SK-N-SH treated with all-trans-retinoic acid at 6 μM for 48 hours (cell line): ENCODE measurements around the gene RPS4Y2.

ENCODE experiments used
- ATAC-seq: fragments of 200-7000 bp; cut with Tn5 transposase; 3 replicates; pipeline ENCODE4 v1.9.1; 2020; ENCODE audit warnings: mild to moderate bottlenecking, moderate library complexity
- ARNTL ChIP-seq: fragments of 450-650 bp; formaldehyde crosslinking; IDR thresholded peaks from 2 replicates; pipeline ENCODE4 v1.5.0; 2020; ENCODE audit warnings: low read depth, mild to moderate bottlenecking, moderate library complexity, borderline replicate concordance
- BACH2 ChIP-seq: fragments of 250-450 bp; sonication (Bioruptor Pico); IDR thresholded peaks from 2 replicates; pipeline ENCODE4 v1.9.0; 2021; ENCODE audit warnings: mild to moderate bottlenecking, borderline replicate concordance
- CSDC2 ChIP-seq: fragments of 250-450 bp; sonication (Bioruptor Pico); IDR thresholded peaks from 2 replicates; pipeline ENCODE4 v1.5.0; 2020; ENCODE audit warnings: mild to moderate bottlenecking, moderate library complexity
- ESRRG ChIP-seq: fragments of 250-450 bp; sonication (Bioruptor Pico); IDR thresholded peaks from 2 replicates; pipeline ENCODE4 v1.6.1; 2021; ENCODE audit warnings: mild to moderate bottlenecking
- GLIS3 ChIP-seq: fragments of 250-450 bp; sonication (Bioruptor Pico); IDR thresholded peaks from 2 replicates; pipeline ENCODE4 v1.5.0; 2020; ENCODE audit warnings: mild to moderate bottlenecking, moderate library complexity
- ISL1 ChIP-seq: fragments of 250-450 bp; sonication (Bioruptor Pico); IDR thresholded peaks from 2 replicates; pipeline ENCODE4 v2.1.2; 2022; ENCODE audit warnings: mild to moderate bottlenecking, moderate library complexity
- OSR1 ChIP-seq: fragments of 250-450 bp; sonication (Bioruptor Pico); IDR thresholded peaks from 2 replicates; pipeline ENCODE4 v1.8.0; 2022; ENCODE audit warnings: moderate library complexity, mild to moderate bottlenecking, inconsistent platforms
- PPARA ChIP-seq: fragments of 250-450 bp; sonication (Bioruptor Pico); IDR thresholded peaks from 2 replicates; pipeline ENCODE4 v1.5.0; 2020; ENCODE audit warnings: mild to moderate bottlenecking, borderline replicate concordance
- RARB ChIP-seq: fragments of 250-450 bp; sonication (Bioruptor Pico); IDR thresholded peaks from 2 replicates; pipeline ENCODE4 v1.8.0; 2021; ENCODE audit warnings: mild to moderate bottlenecking, moderate library complexity
- TCF4 ChIP-seq: fragments of 250-450 bp; sonication (Bioruptor Pico); IDR thresholded peaks from 2 replicates; pipeline ENCODE4 v1.8.0; 2021; ENCODE audit warnings: mild to moderate bottlenecking, moderate library complexity, borderline replicate concordance
- TOX ChIP-seq: fragments of 250-450 bp; sonication (Bioruptor Pico); IDR thresholded peaks from 2 replicates; pipeline ENCODE4 v1.8.0; 2021; ENCODE audit warnings: mild to moderate bottlenecking, moderate library complexity, borderline replicate concordance
- ZC3H10 ChIP-seq: fragments of 250-450 bp; sonication (Bioruptor Pico); IDR thresholded peaks from 2 replicates; pipeline ENCODE4 v1.5.1; 2021; ENCODE audit warnings: mild to moderate bottlenecking, moderate library complexity
- ZFP30 ChIP-seq: fragments of 450-650 bp; formaldehyde crosslinking; IDR thresholded peaks from 2 replicates; pipeline ENCODE4 v1.5.0; 2022; ENCODE audit warnings: mild to moderate bottlenecking, moderate library complexity
- ZNF70 ChIP-seq: fragments of 450-650 bp; formaldehyde crosslinking; IDR thresholded peaks from 2 replicates; pipeline ENCODE4 v1.5.0; 2020; ENCODE audit warnings: mild to moderate bottlenecking, moderate library complexity
- ZNF8 ChIP-seq: fragments of 450-650 bp; formaldehyde crosslinking; IDR thresholded peaks from 2 replicates; pipeline ENCODE4 v1.5.0; 2020; ENCODE audit warnings: mild to moderate bottlenecking, moderate library complexity
- TF ChIP-seq, protein P1 (sequence below): fragments of 250-450 bp; sonication (Bioruptor Pico); IDR thresholded peaks from 2 replicates; pipeline ENCODE4 v1.8.0; 2021; ENCODE audit warnings: low read depth, mild to moderate bottlenecking, moderate library complexity, borderline replicate concordance
- TF ChIP-seq, protein P2 (sequence below): fragments of 250-450 bp; sonication (Bioruptor Pico); IDR thresholded peaks from 2 replicates; pipeline ENCODE4 v1.8.0; 2020; ENCODE audit warnings: mild to moderate bottlenecking, moderate library complexity, borderline replicate concordance
- TF ChIP-seq, protein P3 (sequence below): fragments of 250-450 bp; sonication (Bioruptor Pico); IDR thresholded peaks from 2 replicates; pipeline ENCODE4 v1.5.1; 2020; ENCODE audit warnings: low read depth, mild to moderate bottlenecking, moderate library complexity
- TF ChIP-seq, protein P4 (sequence below): fragments of 250-450 bp; sonication (Bioruptor Pico); IDR thresholded peaks from 2 replicates; pipeline ENCODE4 v1.5.0; 2020; ENCODE audit warnings: mild to moderate bottlenecking, moderate library complexity
- TF ChIP-seq, protein P5 (sequence below): fragments of 250-450 bp; sonication (Bioruptor Pico); IDR thresholded peaks from 2 replicates; pipeline ENCODE4 v1.5.1; 2021; ENCODE audit warnings: mild to moderate bottlenecking, moderate library complexity

The RPS4Y2 gene

DNA sequence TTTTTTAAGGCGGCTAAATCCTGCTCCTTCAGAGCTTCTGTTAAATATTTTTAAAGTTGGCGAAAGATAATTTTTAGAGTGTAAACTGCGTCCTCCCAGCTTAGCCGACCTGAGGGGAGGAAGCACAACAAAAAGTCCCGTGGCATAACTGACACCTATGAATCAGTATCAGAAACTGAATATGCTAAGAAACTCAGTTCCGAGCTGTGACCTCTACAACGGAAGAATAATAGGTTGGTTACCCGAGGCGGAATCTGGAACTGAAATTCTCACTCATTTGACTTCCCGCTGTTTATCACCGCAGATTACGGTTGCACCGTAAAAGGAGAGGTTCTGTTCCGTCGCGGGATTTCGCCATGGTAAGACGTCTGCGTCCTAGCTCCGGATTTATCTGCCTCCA, at the start of gene RPS4Y2:
Gene RPS4Y2, plus strand, starts transcription at position 301 of the 400 bp plus-strand sequence. Its CDS starts 56 bp downstream, at position 357.
- no peak for ATAC-seq
- TF ChIP-seq ARNTL (CRISPR knock-in tag) (no peak), TCF4 (CRISPR knock-in tag) (no peak), ZNF8 (CRISPR knock-in tag) (no peak), PPARA (no peak), GLIS3 (no peak), ZFP30 (CRISPR knock-in tag) (no peak), OSR1 (CRISPR knock-in tag) (no peak), ESRRG (CRISPR knock-in tag) (no peak), BACH2 (no peak), ZC3H10 (CRISPR knock-in tag) (no peak)
- TF ChIP-seq, protein P1, sequence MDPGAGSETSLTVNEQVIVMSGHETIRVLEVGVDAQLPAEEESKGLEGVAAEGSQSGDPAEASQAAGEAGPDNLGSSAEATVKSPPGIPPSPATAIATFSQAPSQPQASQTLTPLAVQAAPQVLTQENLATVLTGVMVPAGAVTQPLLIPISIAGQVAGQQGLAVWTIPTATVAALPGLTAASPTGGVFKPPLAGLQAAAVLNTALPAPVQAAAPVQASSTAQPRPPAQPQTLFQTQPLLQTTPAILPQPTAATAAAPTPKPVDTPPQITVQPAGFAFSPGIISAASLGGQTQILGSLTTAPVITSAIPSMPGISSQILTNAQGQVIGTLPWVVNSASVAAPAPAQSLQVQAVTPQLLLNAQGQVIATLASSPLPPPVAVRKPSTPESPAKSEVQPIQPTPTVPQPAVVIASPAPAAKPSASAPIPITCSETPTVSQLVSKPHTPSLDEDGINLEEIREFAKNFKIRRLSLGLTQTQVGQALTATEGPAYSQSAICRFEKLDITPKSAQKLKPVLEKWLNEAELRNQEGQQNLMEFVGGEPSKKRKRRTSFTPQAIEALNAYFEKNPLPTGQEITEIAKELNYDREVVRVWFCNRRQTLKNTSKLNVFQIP (CRISPR knock-in tag) = no peak
- TF ChIP-seq, protein P2, sequence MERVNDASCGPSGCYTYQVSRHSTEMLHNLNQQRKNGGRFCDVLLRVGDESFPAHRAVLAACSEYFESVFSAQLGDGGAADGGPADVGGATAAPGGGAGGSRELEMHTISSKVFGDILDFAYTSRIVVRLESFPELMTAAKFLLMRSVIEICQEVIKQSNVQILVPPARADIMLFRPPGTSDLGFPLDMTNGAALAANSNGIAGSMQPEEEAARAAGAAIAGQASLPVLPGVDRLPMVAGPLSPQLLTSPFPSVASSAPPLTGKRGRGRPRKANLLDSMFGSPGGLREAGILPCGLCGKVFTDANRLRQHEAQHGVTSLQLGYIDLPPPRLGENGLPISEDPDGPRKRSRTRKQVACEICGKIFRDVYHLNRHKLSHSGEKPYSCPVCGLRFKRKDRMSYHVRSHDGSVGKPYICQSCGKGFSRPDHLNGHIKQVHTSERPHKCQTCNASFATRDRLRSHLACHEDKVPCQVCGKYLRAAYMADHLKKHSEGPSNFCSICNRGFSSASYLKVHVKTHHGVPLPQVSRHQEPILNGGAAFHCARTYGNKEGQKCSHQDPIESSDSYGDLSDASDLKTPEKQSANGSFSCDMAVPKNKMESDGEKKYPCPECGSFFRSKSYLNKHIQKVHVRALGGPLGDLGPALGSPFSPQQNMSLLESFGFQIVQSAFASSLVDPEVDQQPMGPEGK = no peak
- TF ChIP-seq, protein P3, sequence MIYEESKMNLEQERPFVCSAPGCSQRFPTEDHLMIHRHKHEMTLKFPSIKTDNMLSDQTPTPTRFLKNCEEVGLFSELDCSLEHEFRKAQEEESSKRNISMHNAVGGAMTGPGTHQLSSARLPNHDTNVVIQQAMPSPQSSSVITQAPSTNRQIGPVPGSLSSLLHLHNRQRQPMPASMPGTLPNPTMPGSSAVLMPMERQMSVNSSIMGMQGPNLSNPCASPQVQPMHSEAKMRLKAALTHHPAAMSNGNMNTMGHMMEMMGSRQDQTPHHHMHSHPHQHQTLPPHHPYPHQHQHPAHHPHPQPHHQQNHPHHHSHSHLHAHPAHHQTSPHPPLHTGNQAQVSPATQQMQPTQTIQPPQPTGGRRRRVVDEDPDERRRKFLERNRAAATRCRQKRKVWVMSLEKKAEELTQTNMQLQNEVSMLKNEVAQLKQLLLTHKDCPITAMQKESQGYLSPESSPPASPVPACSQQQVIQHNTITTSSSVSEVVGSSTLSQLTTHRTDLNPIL = no peak

DNA sequence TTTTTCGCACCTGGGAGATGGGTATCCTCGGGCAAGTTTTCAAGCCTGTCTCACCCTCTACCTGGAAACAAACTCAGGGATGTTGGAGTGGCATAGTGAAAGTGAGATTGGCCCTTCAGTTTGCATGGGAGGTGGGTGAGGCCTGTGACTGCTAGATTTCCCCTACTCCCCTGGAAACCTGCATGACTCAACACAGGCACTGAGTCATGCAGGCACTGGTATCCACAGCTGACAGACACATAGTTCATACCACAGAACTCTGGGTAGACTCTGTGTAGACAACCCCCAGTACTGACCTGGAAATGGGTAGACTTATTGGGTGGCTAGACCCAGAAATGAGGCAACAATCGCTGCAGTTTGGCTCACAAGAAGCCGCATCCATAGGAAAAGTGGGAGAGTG, 41.5 kb upstream of the RPS4Y2 start:
- TF ChIP-seq BACH2 = no peak
- no peak for TF ChIP-seq ARNTL (CRISPR knock-in tag)
- TF ChIP-seq, protein P2 = no peak
- no peak for TF ChIP-seq RARB (CRISPR knock-in tag)
- TF ChIP-seq, protein P4, sequence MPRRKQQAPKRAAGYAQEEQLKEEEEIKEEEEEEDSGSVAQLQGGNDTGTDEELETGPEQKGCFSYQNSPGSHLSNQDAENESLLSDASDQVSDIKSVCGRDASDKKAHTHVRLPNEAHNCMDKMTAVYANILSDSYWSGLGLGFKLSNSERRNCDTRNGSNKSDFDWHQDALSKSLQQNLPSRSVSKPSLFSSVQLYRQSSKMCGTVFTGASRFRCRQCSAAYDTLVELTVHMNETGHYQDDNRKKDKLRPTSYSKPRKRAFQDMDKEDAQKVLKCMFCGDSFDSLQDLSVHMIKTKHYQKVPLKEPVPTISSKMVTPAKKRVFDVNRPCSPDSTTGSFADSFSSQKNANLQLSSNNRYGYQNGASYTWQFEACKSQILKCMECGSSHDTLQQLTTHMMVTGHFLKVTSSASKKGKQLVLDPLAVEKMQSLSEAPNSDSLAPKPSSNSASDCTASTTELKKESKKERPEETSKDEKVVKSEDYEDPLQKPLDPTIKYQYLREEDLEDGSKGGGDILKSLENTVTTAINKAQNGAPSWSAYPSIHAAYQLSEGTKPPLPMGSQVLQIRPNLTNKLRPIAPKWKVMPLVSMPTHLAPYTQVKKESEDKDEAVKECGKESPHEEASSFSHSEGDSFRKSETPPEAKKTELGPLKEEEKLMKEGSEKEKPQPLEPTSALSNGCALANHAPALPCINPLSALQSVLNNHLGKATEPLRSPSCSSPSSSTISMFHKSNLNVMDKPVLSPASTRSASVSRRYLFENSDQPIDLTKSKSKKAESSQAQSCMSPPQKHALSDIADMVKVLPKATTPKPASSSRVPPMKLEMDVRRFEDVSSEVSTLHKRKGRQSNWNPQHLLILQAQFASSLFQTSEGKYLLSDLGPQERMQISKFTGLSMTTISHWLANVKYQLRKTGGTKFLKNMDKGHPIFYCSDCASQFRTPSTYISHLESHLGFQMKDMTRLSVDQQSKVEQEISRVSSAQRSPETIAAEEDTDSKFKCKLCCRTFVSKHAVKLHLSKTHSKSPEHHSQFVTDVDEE (CRISPR knock-in tag) = no peak
- no peak for TF ChIP-seq ZFP30 (CRISPR knock-in tag)
- no peak for TF ChIP-seq CSDC2
- no peak for TF ChIP-seq ZNF70
- no peak for TF ChIP-seq TOX (CRISPR knock-in tag)
- TF ChIP-seq ISL1 (CRISPR knock-in tag) = no peak
- no peak for TF ChIP-seq TCF4 (CRISPR knock-in tag)
- TF ChIP-seq, protein P5, sequence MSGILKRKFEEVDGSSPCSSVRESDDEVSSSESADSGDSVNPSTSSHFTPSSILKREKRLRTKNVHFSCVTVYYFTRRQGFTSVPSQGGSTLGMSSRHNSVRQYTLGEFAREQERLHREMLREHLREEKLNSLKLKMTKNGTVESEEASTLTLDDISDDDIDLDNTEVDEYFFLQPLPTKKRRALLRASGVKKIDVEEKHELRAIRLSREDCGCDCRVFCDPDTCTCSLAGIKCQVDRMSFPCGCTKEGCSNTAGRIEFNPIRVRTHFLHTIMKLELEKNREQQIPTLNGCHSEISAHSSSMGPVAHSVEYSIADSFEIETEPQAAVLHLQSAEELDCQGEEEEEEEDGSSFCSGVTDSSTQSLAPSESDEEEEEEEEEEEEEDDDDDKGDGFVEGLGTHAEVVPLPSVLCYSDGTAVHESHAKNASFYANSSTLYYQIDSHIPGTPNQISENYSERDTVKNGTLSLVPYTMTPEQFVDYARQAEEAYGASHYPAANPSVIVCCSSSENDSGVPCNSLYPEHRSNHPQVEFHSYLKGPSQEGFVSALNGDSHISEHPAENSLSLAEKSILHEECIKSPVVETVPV (CRISPR knock-in tag) = no peak
- no peak for TF ChIP-seq ESRRG (CRISPR knock-in tag)
- no peak for ATAC-seq
